Common myeloid progenitor, CD34-positive (primary cell): ENCODE measurements around the gene AFG1L.
"Not testable (repeated sequence)": the region's sequence is repeated elsewhere in the genome, so short reads cannot be mapped to it uniquely, and the experiment has no call there.

ENCODE experiments used
- CTCF ChIA-PET: fragments of 350-600 bp; sonication (Branson Sonifier 250); formaldehyde crosslinking; loops from one replicate; lab custom pipeline; 2021; ENCODE audit warnings: antibody characterized with exemption; lab: Charles Lee
- POLR2A ChIA-PET: fragments of 350-600 bp; sonication (Branson Sonifier 250); formaldehyde crosslinking; loops from one replicate; lab custom pipeline; 2021; ENCODE audit warnings: antibody characterized with exemption; lab: Charles Lee
- DNase-seq, 3 donors: peaks; one replicate each; pipeline versions ENCODE4 v3.0.0 to v3.0.0-alpha.2; 2013
- H3K27ac ChIP-seq, 2 experiments: 1 replicate in 1 of 2; 2 replicates in 1 of 2; pipeline ENCODE4 v1.7.0; 2013; ENCODE audit warnings: inconsistent platforms in 2 of 2, low read length in 2 of 2, mild to moderate bottlenecking in 2 of 2, low read depth in 1 of 2, moderate library complexity in 1 of 2; ENCODE audit not compliant: severe bottlenecking in 2 of 2, insufficient read depth in 1 of 2, poor library complexity in 1 of 2
- H3K27me3 ChIP-seq, 5 experiments: replicated peaks in 2 of 5; 1 replicate in 3 of 5; 2 replicates in 2 of 5; pipeline versions ENCODE4 v1.6.1 to v1.7.0; 2013; ENCODE audit warnings: low read length in 4 of 5, mild to moderate bottlenecking in 2 of 5, moderate library complexity in 2 of 5, inconsistent platforms in 1 of 5; ENCODE audit not compliant: insufficient read depth in 5 of 5, control insufficient read depth in 4 of 5
- H3K36me3 ChIP-seq, 4 experiments: 1 replicate in 2 of 4; 2 replicates in 2 of 4; pipeline versions ENCODE4 v1.6.1 to v1.7.0; 2013; ENCODE audit warnings: low read length in 3 of 4, control low read depth in 1 of 4, mild to moderate bottlenecking in 1 of 4; ENCODE audit not compliant: control insufficient read depth in 4 of 4, insufficient read depth in 4 of 4
- H3K4me1 ChIP-seq, 4 experiments: 1 replicate in 3 of 4; 2 replicates in 1 of 4; pipeline versions ENCODE4 v1.6.1 to v1.7.1; 2013; ENCODE audit warnings: low read length in 3 of 4, mild to moderate bottlenecking in 3 of 4, control low read depth in 1 of 4, inconsistent platforms in 1 of 4, moderate library complexity in 1 of 4; ENCODE audit not compliant: control insufficient read depth in 4 of 4, insufficient read depth in 4 of 4; ENCODE audit errors: control extremely low read depth in 1 of 4
- H3K4me3 ChIP-seq, 7 experiments: 1 replicate in 4 of 7; 2 replicates in 3 of 7; pipeline versions ENCODE4 v1.5.1 to v1.7.0; 2013; ENCODE audit warnings: mild to moderate bottlenecking in 7 of 7, low read length in 6 of 7, moderate library complexity in 6 of 7, inconsistent platforms in 2 of 7, low read depth in 2 of 7, control low read depth in 1 of 7; ENCODE audit not compliant: insufficient read depth in 4 of 7, control insufficient read depth in 1 of 7; ENCODE audit errors: extremely low read depth in 1 of 7
- H3K9me3 ChIP-seq, 5 experiments: 1 replicate in 4 of 5; 2 replicates in 1 of 5; pipeline versions ENCODE4 v1.6.1 to v1.7.1; 2013; ENCODE audit warnings: low read length in 4 of 5, mild to moderate bottlenecking in 2 of 5, inconsistent platforms in 1 of 5, low read depth in 1 of 5, moderate library complexity in 1 of 5; ENCODE audit not compliant: control insufficient read depth in 4 of 5, insufficient read depth in 2 of 5; ENCODE audit errors: control extremely low read depth in 1 of 5
- WGBS: methylation state at CpG from one replicate; pipeline ENCODE4 v1.1.5; 2013; ENCODE audit not compliant: insufficient coverage; 5-methylcytosine and 5-hydroxymethylcytosine counted together

AFG1L gene

GRCh38 chr6:108528878-108529277 lies 234.0 kb downstream of the AFG1L start:
- WGBS, result 94% methylated on average over 3 of the region's 3 CpGs
- CTCF ChIA-PET, result interaction anchor here (1.2 to 3.4 kb wide), 3 partner anchors 13 to 548 kb away, joined by 4 to 14 read pairs (median 13); no protein-coding TSS in a partner anchor
- no peaks in the 10 kb centered on the region for H3K36me3 ChIP-seq
- H3K27me3 ChIP-seq, result peaks cover 0 to 2% (median 0%) of the 10 kb centered on the region in 5 experiments
- no peak overlapping the region for H3K27ac ChIP-seq
- no peak for DNase-seq
- peaks cover 0 to 2% (median 0%) of the 10 kb centered on the region in 4 experiments for H3K4me1 ChIP-seq
- no peak overlapping the region for H3K4me3 ChIP-seq
- POLR2A ChIA-PET, result no interaction called here
- no peaks in the 10 kb centered on the region for H3K9me3 ChIP-seq

GRCh38 chr6:108531332-108531731 lies 236.5 kb downstream of the AFG1L start:
- POLR2A ChIA-PET, result no interaction called here
- no peaks in the 10 kb centered on the region for H3K36me3 ChIP-seq
- DNase-seq, result no peak
- H3K9me3 ChIP-seq, result no peaks in the 10 kb centered on the region
- H3K27ac ChIP-seq, result no peak overlapping the region
- peaks cover 0 to 2% (median 0%) of the 10 kb centered on the region in 5 experiments for H3K27me3 ChIP-seq
- WGBS, result 100% methylated on average over 1 of the region's 1 CpG
- CTCF ChIA-PET, result interaction anchor here (1.3 to 1.5 kb wide), 2 partner anchors 11 to 13 kb away, joined by 3 read pairs; no protein-coding TSS in a partner anchor
- no peak overlapping the region for H3K4me3 ChIP-seq
- H3K4me1 ChIP-seq, result peaks cover 0 to 2% (median 1%) of the 10 kb centered on the region in 4 experiments

GRCh38 chr6:108535114-108535742 lies 240.4 kb downstream of the AFG1L start:
- Histone ChIP-seq H3K9me3 (no peaks in the 10 kb centered on the region), H3K36me3 (no peaks in the 10 kb centered on the region), H3K4me1 (peaks cover 3 to 14% (median 10%) of the 10 kb centered on the region in 4 experiments), H3K27ac (no peak overlapping the region), H3K27me3 (no peaks in the 10 kb centered on the region), H3K4me3 (no peak overlapping the region)
- ChIA-PET CTCF (interaction anchor here (1.0 to 1.6 kb wide), 3 partner anchors 244 to 540 kb away, joined by 3 to 4 read pairs (median 3); no protein-coding TSS in a partner anchor), POLR2A (interaction anchor here (0.7 kb wide), 1 partner anchor 25 kb away, joined by 4 read pairs; no protein-coding TSS in a partner anchor)
- WGBS, result 100% methylated on average over 10 of the region's 11 CpGs
- no peak for DNase-seq

GRCh38 chr6:108535920-108536535 lies 241.2 kb downstream of the AFG1L start:
- not testable (repeated sequence) for H3K9me3 ChIP-seq, H3K27ac ChIP-seq, H3K36me3 ChIP-seq, H3K27me3 ChIP-seq, H3K4me3 ChIP-seq
- DNase-seq, result peak in 2 of 3 donors; percentile 29 to 59
- peaks cover 3 to 14% (median 10%) of the 10 kb centered on the region in 4 experiments for H3K4me1 ChIP-seq
- POLR2A ChIA-PET, result interaction anchor here (0.7 kb wide), 1 partner anchor 24 kb away, joined by 4 read pairs; no protein-coding TSS in a partner anchor
- 100% methylated on average over 2 of the region's 4 CpGs for WGBS
- CTCF ChIA-PET, result interaction anchor here (0.9 to 1.6 kb wide), 4 partner anchors 9 to 539 kb away, joined by 3 to 4 read pairs (median 3); no protein-coding TSS in a partner anchor

GRCh38 chr6:108541843-108542759 lies 247.2 kb downstream of the AFG1L start:
- peak; percentile 85 to 93 (median 92) for DNase-seq
- Histone ChIP-seq H3K4me1 (peaks cover 3 to 31% (median 23%) of the 10 kb centered on the region in 4 experiments), H3K9me3 (no peaks in the 10 kb centered on the region), H3K27me3 (no peaks in the 10 kb centered on the region), H3K36me3 (no peaks in the 10 kb centered on the region), H3K27ac (no peak overlapping the region), H3K4me3 (peak overlapping the region in 5 of 7 experiments; percentile 30 to 71 (median 42))
- CTCF ChIA-PET, result interaction anchor here (0.6 to 8.7 kb wide), 32 partner anchors 10 to 854 kb away, joined by 3 to 106 read pairs (median 3); no protein-coding TSS in a partner anchor
- POLR2A ChIA-PET, result interaction anchor here (0.5 to 0.9 kb wide), 5 partner anchors 47 to 529 kb away, joined by 3 to 4 read pairs (median 4); no protein-coding TSS in a partner anchor
- WGBS, result 0% methylated on average over 1 of the region's 5 CpGs

GRCh38 chr6:108543175-108543940 lies 248.5 kb downstream of the AFG1L start:
- Histone ChIP-seq H3K9me3 (no peaks in the 10 kb centered on the region), H3K27ac (no peak overlapping the region), H3K4me1 (peaks cover 0 to 20% (median 13%) of the 10 kb centered on the region in 4 experiments), H3K36me3 (no peaks in the 10 kb centered on the region), H3K4me3 (no peak overlapping the region), H3K27me3 (no peaks in the 10 kb centered on the region)
- ChIA-PET CTCF (interaction anchor here (0.8 to 8.7 kb wide), 13 partner anchors 11 to 852 kb away, joined by 3 to 106 read pairs (median 3); no protein-coding TSS in a partner anchor), POLR2A (interaction anchor here (0.5 kb wide), 1 partner anchor 523 kb away, joined by 4 read pairs; no protein-coding TSS in a partner anchor)
- WGBS, result 98% methylated on average over 6 of the region's 7 CpGs
- no peak for DNase-seq
